H1 (cell line): ENCODE data around the gene SRPRB.

Source experiments
- TAF1 ChIP-seq: IDR thresholded peaks from 2 replicates; pipeline ENCODE4 v1.6.1; 2011; ENCODE audit warnings: mild to moderate bottlenecking, low read depth, low read length
- ZNF274 ChIP-seq: IDR thresholded peaks from 2 replicates; pipeline ENCODE4 v1.7.0; 2012; ENCODE audit warnings: low read length, borderline replicate concordance; ENCODE audit errors: extremely low read depth
- TF ChIP-seq, protein P1 (sequence below), 3 experiments: IDR thresholded peaks; 1 replicate in 2 of 3; 2 replicates in 1 of 3; pipeline versions ENCODE4 v1.5.1 to v1.6.1; 2011; ENCODE audit warnings: low read length in 3 of 3, mild to moderate bottlenecking in 3 of 3, inconsistent platforms in 2 of 3, low read depth in 1 of 3, moderate library complexity in 1 of 3; ENCODE audit not compliant: insufficient read depth in 1 of 3; ENCODE audit errors: control extremely low read depth in 1 of 3

- TF ChIP-seq ZNF274 (no peak), TAF1 (no peak)
- TF ChIP-seq, protein P1, sequence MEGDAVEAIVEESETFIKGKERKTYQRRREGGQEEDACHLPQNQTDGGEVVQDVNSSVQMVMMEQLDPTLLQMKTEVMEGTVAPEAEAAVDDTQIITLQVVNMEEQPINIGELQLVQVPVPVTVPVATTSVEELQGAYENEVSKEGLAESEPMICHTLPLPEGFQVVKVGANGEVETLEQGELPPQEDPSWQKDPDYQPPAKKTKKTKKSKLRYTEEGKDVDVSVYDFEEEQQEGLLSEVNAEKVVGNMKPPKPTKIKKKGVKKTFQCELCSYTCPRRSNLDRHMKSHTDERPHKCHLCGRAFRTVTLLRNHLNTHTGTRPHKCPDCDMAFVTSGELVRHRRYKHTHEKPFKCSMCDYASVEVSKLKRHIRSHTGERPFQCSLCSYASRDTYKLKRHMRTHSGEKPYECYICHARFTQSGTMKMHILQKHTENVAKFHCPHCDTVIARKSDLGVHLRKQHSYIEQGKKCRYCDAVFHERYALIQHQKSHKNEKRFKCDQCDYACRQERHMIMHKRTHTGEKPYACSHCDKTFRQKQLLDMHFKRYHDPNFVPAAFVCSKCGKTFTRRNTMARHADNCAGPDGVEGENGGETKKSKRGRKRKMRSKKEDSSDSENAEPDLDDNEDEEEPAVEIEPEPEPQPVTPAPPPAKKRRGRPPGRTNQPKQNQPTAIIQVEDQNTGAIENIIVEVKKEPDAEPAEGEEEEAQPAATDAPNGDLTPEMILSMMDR (IDR thresholded peaks at IDR 0.05; ENCODE audit: control extremely low read depth in 1 of 3, insufficient read depth in 1 of 3, low read depth in 1 of 3, low read length in 3 of 3), result no peak
Measured at GRCh38 chr3:133838916-133839800, 33.5 kb downstream of the SRPRB start.
